OCI-LY3 (cell line): ENCODE measurements around the gene TMEM132C.

Experiments used
- H2AFZ ChIP-seq: fragments of 200-600, 300-600 bp; shearing (Covaris generic); 2 replicates; pipeline ENCODE4 v1.6.0; 2014; ENCODE audit warnings: antibody characterized with exemption, low read depth, low read length
- H3K27ac ChIP-seq: fragments of 200-600, 300-600 bp; sonication (generic); 2 replicates; pipeline ENCODE4 v1.5.1; 2014; ENCODE audit warnings: mild to moderate bottlenecking, low read length, moderate library complexity, mixed read lengths
- H3K27me3 ChIP-seq: fragments of 200-600, 300-600 bp; sonication (generic); 2 replicates; pipeline ENCODE4 v1.6.1; 2014; ENCODE audit warnings: low read depth, low read length, mixed read lengths
- H3K36me3 ChIP-seq: fragments of 200-600, 300-600 bp; sonication (generic); replicated peaks from 2 replicates; pipeline ENCODE3; 2014; ENCODE audit warnings: low read depth, low read length, mixed read lengths
- H3K4me1 ChIP-seq: fragments of 300-600, 200-600 bp; sonication (generic); 2 replicates; pipeline ENCODE4 v1.6.1; 2014; ENCODE audit warnings: low read length, mixed read lengths
- H3K4me2 ChIP-seq: fragments of 200-600, 300-600 bp; sonication (generic); 2 replicates; pipeline ENCODE4 v1.6.1; 2014; ENCODE audit warnings: low read length, mixed read lengths
- H3K4me3 ChIP-seq: fragments of 300-600, 200-600 bp; sonication (generic); 2 replicates; pipeline ENCODE4 v1.5.1; 2014; ENCODE audit warnings: antibody characterized with exemption, mild to moderate bottlenecking, low read length, moderate library complexity
- H3K79me2 ChIP-seq: fragments of 300-600, 200-600 bp; shearing (Covaris generic); 2 replicates; pipeline ENCODE4 v1.6.1; 2014; ENCODE audit warnings: mild to moderate bottlenecking, low read length, mixed read lengths
- H3K9ac ChIP-seq: fragments of 300-600, 200-600 bp; shearing (Covaris generic); 2 replicates; pipeline ENCODE4 v1.6.0; 2014; ENCODE audit warnings: mild to moderate bottlenecking, low read length, moderate library complexity
- H3K9me3 ChIP-seq: fragments of 200-600, 300-600 bp; shearing (Covaris generic); 2 replicates; pipeline ENCODE4 v1.6.1; 2014; ENCODE audit warnings: low read length, mixed read lengths; ENCODE audit not compliant: insufficient read depth
- H4K20me1 ChIP-seq: fragments of 200-600, 300-600 bp; sonication (generic); 2 replicates; pipeline ENCODE4 v1.6.1; 2016; ENCODE audit warnings: low read length, mixed read lengths; ENCODE audit not compliant: insufficient read depth
- EZH2phosphoT487 ChIP-seq: fragments of 200-600 bp; shearing (Covaris generic); IDR thresholded peaks from 2 replicates; pipeline ENCODE4 v1.6.1; 2018; ENCODE audit warnings: antibody characterized with exemption, mixed run types, low read depth
- TF ChIP-seq, protein P1 (sequence below): fragments of 200-600, 300-600 bp; sonication (generic); IDR thresholded peaks from 2 replicates; pipeline ENCODE4 v1.5.1; 2014; ENCODE audit warnings: antibody characterized with exemption, low read length, low read depth

The TMEM132C gene

DNA sequence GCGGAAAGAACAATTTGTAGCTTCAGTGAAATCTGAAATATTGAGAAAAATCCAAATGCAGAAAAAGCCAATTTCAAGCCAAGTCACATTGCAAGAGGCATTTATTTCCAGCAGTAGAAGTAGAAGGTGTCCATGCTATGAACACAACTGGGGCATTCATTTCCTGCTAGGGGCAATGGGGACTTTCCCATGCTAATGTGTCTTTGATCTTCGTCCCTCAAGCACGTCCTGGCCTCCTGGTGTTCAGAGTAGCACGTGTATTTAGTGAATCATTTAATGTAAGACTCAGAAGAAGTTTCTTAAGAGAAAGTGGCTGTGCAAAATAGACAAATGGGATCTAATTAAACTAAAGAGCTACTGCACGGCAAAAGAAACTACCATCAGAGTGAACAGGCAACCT, 267.9 kb downstream of the TMEM132C start:
- H4K20me1 ChIP-seq = no peaks in the 10 kb centered on the region

DNA sequence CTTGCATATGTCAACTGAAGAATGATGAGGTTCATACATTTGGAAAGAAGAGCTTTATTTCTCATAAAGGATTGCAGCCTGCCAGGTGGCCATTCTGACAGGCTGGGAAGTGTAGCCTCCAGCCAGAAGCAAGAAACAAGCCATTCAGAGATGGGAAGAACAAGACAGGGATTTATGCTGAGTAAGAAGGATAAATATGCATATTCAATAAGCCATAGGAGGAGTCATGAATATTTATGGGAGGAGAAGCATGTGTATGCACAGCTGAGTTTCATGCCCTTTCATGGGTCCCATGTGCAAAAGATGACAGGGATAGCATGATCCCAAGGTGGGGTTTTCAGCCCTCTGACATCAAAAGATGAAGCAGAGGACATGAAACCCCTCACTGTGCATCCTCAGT, 269.8 kb downstream of the TMEM132C start:
- no peak for TF ChIP-seq EZH2phosphoT487
- TF ChIP-seq, protein P1, sequence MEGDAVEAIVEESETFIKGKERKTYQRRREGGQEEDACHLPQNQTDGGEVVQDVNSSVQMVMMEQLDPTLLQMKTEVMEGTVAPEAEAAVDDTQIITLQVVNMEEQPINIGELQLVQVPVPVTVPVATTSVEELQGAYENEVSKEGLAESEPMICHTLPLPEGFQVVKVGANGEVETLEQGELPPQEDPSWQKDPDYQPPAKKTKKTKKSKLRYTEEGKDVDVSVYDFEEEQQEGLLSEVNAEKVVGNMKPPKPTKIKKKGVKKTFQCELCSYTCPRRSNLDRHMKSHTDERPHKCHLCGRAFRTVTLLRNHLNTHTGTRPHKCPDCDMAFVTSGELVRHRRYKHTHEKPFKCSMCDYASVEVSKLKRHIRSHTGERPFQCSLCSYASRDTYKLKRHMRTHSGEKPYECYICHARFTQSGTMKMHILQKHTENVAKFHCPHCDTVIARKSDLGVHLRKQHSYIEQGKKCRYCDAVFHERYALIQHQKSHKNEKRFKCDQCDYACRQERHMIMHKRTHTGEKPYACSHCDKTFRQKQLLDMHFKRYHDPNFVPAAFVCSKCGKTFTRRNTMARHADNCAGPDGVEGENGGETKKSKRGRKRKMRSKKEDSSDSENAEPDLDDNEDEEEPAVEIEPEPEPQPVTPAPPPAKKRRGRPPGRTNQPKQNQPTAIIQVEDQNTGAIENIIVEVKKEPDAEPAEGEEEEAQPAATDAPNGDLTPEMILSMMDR = no peak
- Histone ChIP-seq H4K20me1 (no peaks in the 10 kb centered on the region), H3K36me3 (peaks cover 15% of the 10 kb centered on the region), H3K4me2 (no peak overlapping the region), H3K4me3 (no peak overlapping the region), H3K9me3 (peaks cover 15% of the 10 kb centered on the region; the same call in 1 of the 2 replicates), H3K79me2 (no peaks in the 10 kb centered on the region), H3K4me1 (peaks cover 49% of the 10 kb centered on the region), H3K27me3 (no peaks in the 10 kb centered on the region), H2AFZ (no peak overlapping the region), H3K9ac (no peak overlapping the region), H3K27ac (no peak overlapping the region)

More for the DNA sequence above, 267.9 kb downstream of the TMEM132C start:
- Histone ChIP-seq H3K36me3 (peaks cover 15% of the 10 kb centered on the region), H3K27ac (peak overlapping the region; percentile 73), H3K9ac (peak overlapping the region; percentile 34; the same call in 1 of the 2 replicates), H3K79me2 (no peaks in the 10 kb centered on the region), H3K9me3 (peaks cover 15% of the 10 kb centered on the region; the same call in 1 of the 2 replicates), H2AFZ (no peak overlapping the region), H3K4me1 (peaks cover 43% of the 10 kb centered on the region), H3K4me2 (peak overlapping the region; percentile 60), H3K27me3 (0 out of 2 replicates have a peak, but pooled peaks cover 3% of the 10 kb centered on the region), H3K4me3 (peak overlapping the region; percentile 32; the same call in 1 of the 2 replicates)
- no peak for TF ChIP-seq EZH2phosphoT487
- TF ChIP-seq, protein P1 = no peak

DNA sequence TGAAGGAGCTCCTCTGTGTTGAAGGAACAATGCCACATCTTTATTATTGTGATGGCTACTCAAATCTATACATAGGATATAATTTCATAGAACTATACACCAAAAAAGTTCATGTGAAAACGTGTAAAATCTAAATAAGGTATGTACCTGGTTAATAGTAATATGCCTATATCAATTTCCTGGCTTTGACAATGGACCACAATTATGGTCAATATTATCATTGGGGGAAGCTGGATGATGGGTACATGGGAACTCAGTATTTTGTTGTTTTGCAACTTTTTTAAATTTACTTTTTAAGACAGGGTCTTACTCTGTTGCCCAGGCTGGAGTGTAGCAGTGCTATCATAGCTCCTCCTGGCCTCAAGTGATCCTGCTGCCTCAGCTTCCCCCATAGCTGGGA, 270.7 kb downstream of the TMEM132C start:
- H3K4me1 ChIP-seq = peaks cover 49% of the 10 kb centered on the region
- no peak overlapping the region for H2AFZ ChIP-seq
- no peaks in the 10 kb centered on the region for H3K79me2 ChIP-seq
- H3K9ac ChIP-seq = no peak overlapping the region
- peaks cover 15% of the 10 kb centered on the region; the same call in 1 of the 2 replicates for H3K9me3 ChIP-seq
- H3K27me3 ChIP-seq = no peaks in the 10 kb centered on the region
- no peak overlapping the region for H3K27ac ChIP-seq
- H3K36me3 ChIP-seq = peaks cover 15% of the 10 kb centered on the region
- H3K4me3 ChIP-seq = no peak overlapping the region
- no peaks in the 10 kb centered on the region for H4K20me1 ChIP-seq
- H3K4me2 ChIP-seq = no peak overlapping the region
- no peak for TF ChIP-seq EZH2phosphoT487
- TF ChIP-seq, protein P1 = no peak

DNA sequence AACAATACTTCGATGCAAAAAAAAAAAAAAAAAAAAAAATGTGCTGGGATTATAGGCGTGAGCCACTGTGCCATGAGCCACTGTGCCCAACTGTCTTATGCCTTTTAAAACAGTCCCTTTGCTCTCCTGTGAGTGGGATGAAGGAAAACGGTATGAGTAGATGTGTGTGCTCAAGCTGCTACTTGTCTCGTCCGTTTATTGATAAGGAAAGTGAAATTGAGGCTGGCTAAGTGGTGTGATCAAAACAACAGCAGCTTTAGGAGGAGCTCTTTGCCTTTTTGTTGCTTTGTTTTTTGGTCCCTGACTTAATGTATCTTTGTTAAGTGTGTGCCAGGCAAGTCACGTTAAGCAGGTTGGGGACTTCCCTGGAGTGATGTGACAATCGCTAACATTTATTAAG, 275.9 kb downstream of the TMEM132C start:
- Histone ChIP-seq H3K4me2 (peak overlapping the region; percentile 93), H3K36me3 (peaks cover under 1% of the 10 kb centered on the region), H3K27ac (peak overlapping the region; percentile 36), H3K4me3 (peak overlapping the region; percentile 70), H3K9me3 (0 out of 2 replicates have a peak, but pooled peaks cover under 1% of the 10 kb centered on the region), H2AFZ (peak overlapping the region; percentile 92), H3K9ac (peak overlapping the region; percentile 54), H3K27me3 (peaks cover 16% of the 10 kb centered on the region), H4K20me1 (no peaks in the 10 kb centered on the region), H3K4me1 (peaks cover 44% of the 10 kb centered on the region), H3K79me2 (no peaks in the 10 kb centered on the region)
- TF ChIP-seq, protein P1 = no peak
- no peak for TF ChIP-seq EZH2phosphoT487
